ACC112 (cell line): ENCODE results near the gene IFI30.
A peak's percentile ranks its signal among the peaks of the same experiment; 100 is the strongest.

ENCODE experiments used
- H2AFZ ChIP-seq: fragments of 200-600 bp; sonication (generic); one replicate; pipeline ENCODE4 v1.6.0; 2017; ENCODE audit warnings: antibody characterized with exemption, low read length; ENCODE audit not compliant: unreplicated experiment
- H3K27ac ChIP-seq: fragments of 200-600 bp; sonication (generic); 2 replicates; pipeline ENCODE4 v1.5.1; 2014; ENCODE audit warnings: low read depth, mild to moderate bottlenecking, antibody characterized with exemption, low read length, moderate library complexity
- H3K27me3 ChIP-seq: fragments of 200-600 bp; sonication (generic); 2 replicates; pipeline ENCODE4 v1.6.1; 2014; ENCODE audit warnings: mild to moderate bottlenecking, antibody characterized with exemption, low read length, moderate library complexity, mixed read lengths; ENCODE audit not compliant: insufficient read depth
- H3K36me3 ChIP-seq: fragments of 200-600 bp; sonication (generic); 2 replicates; pipeline ENCODE4 v1.6.1; 2016; ENCODE audit warnings: mild to moderate bottlenecking, antibody characterized with exemption, low read length, moderate library complexity, mixed read lengths; ENCODE audit not compliant: insufficient read depth
- H3K4me1 ChIP-seq: fragments of 200-600 bp; sonication (generic); one replicate; pipeline ENCODE4 v1.6.1; 2016; ENCODE audit warnings: low read length, mixed read lengths; ENCODE audit not compliant: insufficient read depth, unreplicated experiment, control insufficient read depth
- H3K4me3 ChIP-seq: fragments of 200-600 bp; sonication (generic); 2 replicates; pipeline ENCODE4 v1.5.1; 2014; ENCODE audit warnings: mild to moderate bottlenecking, low read depth, low read length
- H3K79me2 ChIP-seq: fragments of 200-600 bp; sonication (generic); one replicate; pipeline ENCODE4 v1.6.0; 2016; ENCODE audit warnings: low read length; ENCODE audit not compliant: control insufficient read depth, unreplicated experiment, insufficient read depth

The IFI30 gene

DNA sequence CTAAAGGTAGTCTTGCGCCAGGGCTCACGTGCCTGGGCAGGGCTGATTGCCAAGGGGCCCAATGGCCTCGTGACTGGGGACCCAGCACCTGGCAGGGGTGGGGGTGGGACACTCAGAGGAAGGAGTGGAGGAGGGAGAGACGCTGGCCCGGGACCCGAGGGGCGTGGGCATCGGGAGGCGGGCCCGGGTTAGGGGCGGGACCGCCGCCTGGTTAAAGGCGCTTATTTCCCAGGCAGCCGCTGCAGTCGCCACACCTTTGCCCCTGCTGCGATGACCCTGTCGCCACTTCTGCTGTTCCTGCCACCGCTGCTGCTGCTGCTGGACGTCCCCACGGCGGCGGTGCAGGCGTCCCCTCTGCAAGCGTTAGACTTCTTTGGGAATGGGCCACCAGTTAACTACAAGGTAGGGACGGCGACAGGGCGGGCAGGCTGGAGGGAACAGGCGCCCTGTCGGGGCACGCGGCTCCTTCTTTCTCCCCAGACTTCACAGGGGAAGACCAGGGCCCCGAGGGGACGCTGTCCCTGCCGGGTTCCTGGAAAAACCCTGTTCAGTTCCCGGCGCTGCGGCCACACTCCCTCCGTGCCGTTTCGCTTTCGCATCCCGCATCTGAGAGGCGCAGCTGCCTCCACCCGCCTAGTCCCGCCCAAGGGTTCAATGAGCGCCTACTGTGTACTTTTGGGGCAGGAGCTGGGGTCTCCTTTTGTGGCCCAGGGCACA is at the start of gene IFI30:
Gene IFI30, plus strand, starts transcription at position 242 of the 717 bp plus-strand sequence. Its CDS starts 29 bp downstream, at position 271.
- H3K79me2 ChIP-seq, result no peaks in the 10 kb centered on the region
- peaks cover 7% of the 10 kb centered on the region for H3K4me1 ChIP-seq
- H2AFZ ChIP-seq, result peak within 1 kb of the TSS; percentile 54
- H3K36me3 ChIP-seq, result no peaks in the 10 kb centered on the region; the same call in 1 of the 2 replicates
- H3K4me3 ChIP-seq, result peak within 1 kb of the TSS; percentile 84
- no peak within 1 kb of the TSS for H3K27ac ChIP-seq
- no peaks in the 10 kb centered on the region for H3K27me3 ChIP-seq

DNA sequence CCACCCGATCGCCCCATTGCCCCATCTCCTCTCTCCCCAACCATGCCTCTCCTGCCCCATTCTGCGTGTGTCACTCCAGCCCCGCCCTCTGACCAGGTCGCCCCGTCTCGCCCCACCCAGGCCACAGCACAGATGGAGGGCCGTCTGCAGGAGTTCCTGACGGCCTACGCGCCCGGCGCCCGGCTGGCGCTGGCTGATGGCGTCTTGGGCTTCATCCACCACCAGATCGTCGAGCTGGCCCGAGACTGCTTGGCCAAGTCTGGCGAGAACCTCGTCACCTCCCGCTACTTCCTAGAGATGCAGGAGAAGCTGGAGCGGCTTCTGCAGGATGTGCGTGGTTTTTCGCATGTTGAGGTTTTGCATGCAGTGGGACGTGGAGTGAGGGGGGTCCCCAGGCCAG is 49.8 kb upstream of the IFI30 start:
- H3K36me3 ChIP-seq, result no peaks in the 10 kb centered on the region

DNA sequence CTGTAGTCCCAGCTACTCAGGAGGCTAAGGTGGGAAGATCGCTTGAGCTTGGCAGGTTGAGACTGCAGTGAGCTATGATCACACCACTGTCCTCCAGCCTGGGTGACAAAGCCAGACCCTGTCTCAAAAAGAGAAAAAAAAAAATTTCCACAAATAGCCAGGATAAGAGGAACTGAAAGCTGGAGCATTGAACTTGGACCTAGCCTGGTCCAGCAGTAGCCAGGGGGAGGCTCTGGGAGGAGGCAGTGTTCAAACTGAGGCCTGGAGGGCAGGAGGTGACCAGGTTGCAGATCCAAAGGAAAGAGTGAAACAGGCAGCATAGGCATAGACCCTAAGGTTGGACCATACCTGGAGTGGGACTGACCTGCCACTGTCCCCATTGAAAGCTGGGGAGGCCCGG is 47.5 kb upstream of the IFI30 start:
- H2AFZ ChIP-seq, result no peak overlapping the region
- H3K4me1 ChIP-seq, result peaks cover 4% of the 10 kb centered on the region
- H3K4me3 ChIP-seq, result no peak overlapping the region
- H3K27ac ChIP-seq, result no peak overlapping the region
- peaks cover 4% of the 10 kb centered on the region; the same call in 1 of the 2 replicates for H3K36me3 ChIP-seq
- no peaks in the 10 kb centered on the region for H3K79me2 ChIP-seq
- no peaks in the 10 kb centered on the region for H3K27me3 ChIP-seq

More for the DNA sequence above, 49.8 kb upstream of the IFI30 start:
- Histone ChIP-seq H2AFZ (no peak overlapping the region), H3K27ac (no peak overlapping the region), H3K27me3 (no peaks in the 10 kb centered on the region), H3K4me1 (peaks cover 4% of the 10 kb centered on the region), H3K79me2 (no peaks in the 10 kb centered on the region), H3K4me3 (no peak overlapping the region)

DNA sequence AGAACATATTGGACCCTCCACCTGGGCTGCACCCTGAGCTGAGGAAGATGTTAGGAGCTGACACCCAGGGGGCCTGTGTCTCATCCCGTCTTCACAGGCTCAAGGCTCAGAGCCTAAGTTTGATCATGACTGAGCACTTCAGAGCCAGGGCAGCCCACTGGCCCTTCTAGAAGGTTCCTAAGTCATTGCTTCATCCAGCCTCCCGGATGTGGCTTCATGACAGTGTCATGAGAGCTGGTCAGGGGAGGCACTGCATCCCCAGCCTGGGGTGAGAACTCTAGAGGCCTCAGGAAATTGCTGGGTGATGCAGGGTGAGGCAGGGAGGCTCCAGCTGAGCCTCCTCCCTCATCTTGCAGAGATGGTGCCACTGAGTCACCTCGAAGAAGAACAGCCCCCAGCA is 45.6 kb upstream of the IFI30 start:
- H3K36me3 ChIP-seq, result peaks cover 4% of the 10 kb centered on the region; the same call in 1 of the 2 replicates
- H2AFZ ChIP-seq, result no peak overlapping the region
- H3K79me2 ChIP-seq, result no peaks in the 10 kb centered on the region
- peaks cover 4% of the 10 kb centered on the region for H3K4me1 ChIP-seq
- no peak overlapping the region; the same call in 1 of the 2 replicates for H3K27ac ChIP-seq
- no peaks in the 10 kb centered on the region for H3K27me3 ChIP-seq
- H3K4me3 ChIP-seq, result no peak overlapping the region

DNA sequence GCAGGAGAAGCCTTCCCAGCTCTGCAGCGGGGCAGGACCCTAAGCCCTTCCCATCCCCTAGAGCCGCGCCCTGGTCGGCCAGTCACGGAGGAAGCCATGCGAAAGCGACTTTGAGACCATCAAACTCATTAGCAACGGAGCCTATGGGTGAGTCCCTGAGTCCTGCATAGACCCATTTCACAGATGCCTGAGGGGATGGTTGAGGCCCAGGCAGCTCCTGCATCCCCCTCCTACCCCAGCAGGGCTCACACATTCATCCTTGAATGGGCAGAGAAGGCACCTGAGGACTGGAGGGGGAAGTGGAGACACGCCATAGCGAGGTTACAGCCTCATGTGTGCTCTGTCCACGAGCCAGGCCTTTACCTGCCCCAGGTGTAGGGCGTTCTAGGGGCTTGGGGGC is 44.8 kb upstream of the IFI30 start:
- Histone ChIP-seq H3K4me1 (peaks cover 4% of the 10 kb centered on the region), H3K79me2 (no peaks in the 10 kb centered on the region), H3K27ac (no peak overlapping the region), H3K36me3 (peaks cover 4% of the 10 kb centered on the region; the same call in 1 of the 2 replicates), H3K4me3 (no peak overlapping the region), H3K27me3 (no peaks in the 10 kb centered on the region), H2AFZ (no peak overlapping the region)

DNA sequence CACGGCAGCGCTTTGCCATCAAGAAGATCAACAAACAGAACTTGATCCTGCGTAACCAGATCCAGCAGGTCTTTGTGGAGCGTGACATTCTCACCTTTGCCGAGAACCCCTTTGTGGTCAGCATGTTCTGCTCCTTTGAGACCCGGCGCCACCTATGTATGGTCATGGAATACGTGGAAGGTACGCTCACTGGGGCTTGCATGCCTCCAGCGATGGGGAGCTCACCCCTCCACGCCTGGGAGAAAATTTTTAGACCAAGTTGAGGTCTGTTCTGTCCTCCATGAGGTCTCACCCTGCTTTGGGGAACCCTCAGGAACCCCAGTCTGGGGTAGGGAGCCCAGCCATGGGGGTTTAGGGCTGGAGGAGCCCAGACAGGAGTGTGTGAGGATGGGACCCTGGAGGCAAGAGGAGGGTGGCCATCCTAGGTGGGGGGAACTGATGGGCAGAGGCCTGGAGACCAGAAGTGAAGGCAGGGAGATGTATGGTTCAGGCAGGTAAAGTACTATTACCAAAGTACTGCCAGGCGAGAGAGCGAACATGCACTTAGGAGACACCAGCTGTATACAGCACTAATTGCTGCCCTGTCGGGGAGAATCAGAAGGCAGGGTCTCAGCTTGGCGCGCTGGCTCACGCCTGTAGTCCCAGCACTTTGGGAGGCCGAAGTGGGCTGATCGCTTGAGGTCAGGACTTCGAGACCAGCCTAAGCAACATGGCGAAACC is 42.9 kb upstream of the IFI30 start:
- peaks cover 4% of the 10 kb centered on the region for H3K4me1 ChIP-seq
- H3K27me3 ChIP-seq, result no peaks in the 10 kb centered on the region
- H3K4me3 ChIP-seq, result no peak overlapping the region
- no peaks in the 10 kb centered on the region for H3K79me2 ChIP-seq
- H3K27ac ChIP-seq, result no peak overlapping the region
- no peak overlapping the region for H2AFZ ChIP-seq
- H3K36me3 ChIP-seq, result peaks cover 4% of the 10 kb centered on the region; the same call in 1 of the 2 replicates

DNA sequence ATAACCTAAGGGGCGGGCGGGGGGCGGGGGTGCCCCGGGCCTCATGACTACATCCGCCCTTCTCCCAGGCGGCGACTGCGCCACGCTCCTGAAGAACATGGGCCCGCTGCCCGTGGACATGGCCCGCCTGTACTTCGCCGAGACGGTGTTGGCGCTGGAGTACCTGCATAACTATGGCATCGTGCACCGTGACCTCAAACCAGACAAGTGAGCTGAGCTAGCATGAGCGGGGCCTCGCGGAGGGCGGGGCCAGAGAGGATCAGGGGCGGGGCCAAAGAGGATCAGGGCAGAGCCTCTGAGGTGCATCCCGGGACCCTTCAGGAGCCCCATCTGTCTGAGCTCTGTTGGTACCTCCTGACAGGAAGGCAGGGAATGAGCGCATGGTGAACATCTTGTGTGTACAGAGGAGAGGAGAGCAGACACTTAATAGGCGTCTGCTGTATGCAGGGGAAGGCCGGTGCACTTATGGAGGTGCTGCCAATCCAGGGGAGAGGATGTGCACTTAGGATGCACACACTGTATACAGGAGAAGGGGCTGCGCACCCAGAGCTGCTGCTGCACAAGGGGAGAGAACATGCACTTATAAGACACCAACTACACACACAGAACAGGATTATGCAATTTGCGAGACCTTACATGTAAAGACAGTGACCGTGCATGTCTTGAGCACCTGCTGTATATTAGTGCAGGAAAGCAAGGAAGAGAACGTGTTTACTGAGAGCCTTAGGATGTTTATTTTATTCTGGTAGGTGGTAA is 41.6 kb upstream of the IFI30 start:
- Histone ChIP-seq H3K4me1 (peaks cover 4% of the 10 kb centered on the region), H2AFZ (no peak overlapping the region), H3K36me3 (peaks cover 4% of the 10 kb centered on the region; the same call in 1 of the 2 replicates)

DNA sequence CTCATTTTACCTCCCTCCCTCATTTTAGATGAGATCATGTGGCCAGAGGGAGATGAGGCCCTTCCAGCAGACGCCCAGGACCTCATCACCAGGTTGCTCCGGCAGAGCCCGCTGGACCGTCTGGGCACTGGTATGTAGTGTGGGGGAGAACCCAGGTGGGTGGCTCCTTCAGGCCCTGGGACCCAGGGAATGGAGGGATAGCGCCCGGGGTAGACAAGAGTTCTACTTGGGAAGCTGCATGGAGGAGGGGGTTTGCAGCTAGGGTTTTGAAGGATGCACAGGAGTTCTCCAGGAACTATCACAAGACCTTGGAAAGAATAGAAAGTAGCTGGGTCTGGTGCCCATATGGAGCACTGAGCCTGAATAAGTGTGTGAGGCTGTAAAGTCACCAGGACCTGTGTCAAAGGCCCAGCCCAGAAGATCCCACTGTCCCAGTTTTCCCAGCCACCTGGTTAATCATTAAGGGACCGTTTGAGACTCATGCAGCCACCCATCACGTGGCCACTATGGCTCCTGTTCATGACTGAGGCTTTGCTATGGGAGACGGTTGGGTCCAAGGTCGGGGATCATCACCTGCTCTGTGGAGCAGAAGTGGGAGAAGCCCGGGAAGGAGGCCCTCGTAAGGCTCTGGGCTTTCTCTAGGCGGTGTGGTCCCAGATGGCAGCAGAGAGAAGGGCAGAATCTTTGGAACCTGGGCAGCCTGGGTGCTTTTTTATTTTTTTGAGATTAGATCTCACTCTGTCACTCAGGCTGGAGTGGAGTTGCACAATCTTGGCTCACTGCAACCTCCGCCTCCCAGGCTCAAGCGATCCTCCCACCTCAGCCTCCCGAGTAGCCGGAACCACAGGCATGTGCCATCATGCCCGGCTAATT is 37.7 kb upstream of the IFI30 start:
- no peaks in the 10 kb centered on the region for H3K36me3 ChIP-seq

More for the DNA sequence above, 41.6 kb upstream of the IFI30 start:
- Histone ChIP-seq H3K27me3 (no peaks in the 10 kb centered on the region), H3K27ac (no peak overlapping the region), H3K4me3 (no peak overlapping the region), H3K79me2 (no peaks in the 10 kb centered on the region)

DNA sequence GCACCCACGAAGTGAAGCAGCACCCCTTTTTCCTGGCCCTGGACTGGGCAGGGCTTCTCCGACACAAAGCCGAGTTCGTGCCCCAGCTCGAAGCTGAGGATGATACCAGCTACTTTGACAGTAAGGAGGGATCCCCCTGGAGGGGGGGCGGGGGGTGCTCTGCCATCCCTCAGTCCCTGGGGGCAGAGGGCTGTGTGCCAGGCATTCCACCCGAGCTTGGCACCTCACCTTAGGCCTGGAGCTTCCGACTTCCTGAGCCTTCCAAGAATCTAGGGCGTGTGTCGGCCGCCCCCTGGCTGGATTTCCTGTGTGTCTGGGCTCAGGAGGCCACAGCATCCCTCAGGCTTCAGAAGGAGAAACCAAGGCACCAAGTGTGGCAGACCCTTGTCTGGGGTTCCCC is 36.4 kb upstream of the IFI30 start:
- Histone ChIP-seq H3K27ac (no peak overlapping the region), H3K4me1 (no peaks in the 10 kb centered on the region), H3K27me3 (no peaks in the 10 kb centered on the region), H3K79me2 (no peaks in the 10 kb centered on the region), H3K36me3 (no peaks in the 10 kb centered on the region), H3K4me3 (no peak overlapping the region), H2AFZ (no peak overlapping the region)

More for the DNA sequence above, 37.7 kb upstream of the IFI30 start:
- no peaks in the 10 kb centered on the region for H3K27me3 ChIP-seq
- H3K4me3 ChIP-seq, result no peak overlapping the region
- no peaks in the 10 kb centered on the region for H3K79me2 ChIP-seq
- H3K27ac ChIP-seq, result no peak overlapping the region
- no peaks in the 10 kb centered on the region for H3K4me1 ChIP-seq
- H2AFZ ChIP-seq, result no peak overlapping the region
